Rectal smooth muscle tissue (tissue), 1 donor: ENCODE results near the gene SMAD6.

ENCODE experiments used
- H3K27ac ChIP-seq: one replicate; pipeline ENCODE4 v1.7.0; 2013; ENCODE audit warnings: low read depth, low read length, inconsistent platforms
- H3K27me3 ChIP-seq: one replicate; pipeline ENCODE4 v1.7.0; 2013; ENCODE audit warnings: low read length; ENCODE audit not compliant: control insufficient read depth, insufficient read depth
- H3K36me3 ChIP-seq: one replicate; pipeline ENCODE4 v1.7.0; 2013; ENCODE audit warnings: low read length; ENCODE audit not compliant: control insufficient read depth, insufficient read depth
- H3K4me1 ChIP-seq: one replicate; pipeline ENCODE4 v1.7.0; 2013; ENCODE audit warnings: low read length; ENCODE audit not compliant: control insufficient read depth, insufficient read depth
- H3K4me3 ChIP-seq: one replicate; pipeline ENCODE4 v1.7.0; 2013; ENCODE audit warnings: low read length
- H3K9ac ChIP-seq: one replicate; pipeline ENCODE4 v1.7.0; 2013; ENCODE audit warnings: low read length

SMAD6 gene

GRCh38 chr15:66786222-66786621, 84.2 kb downstream of the SMAD6 start:
- H3K4me3 ChIP-seq: no peak overlapping the region
- no peaks in the 10 kb centered on the region for H3K27me3 ChIP-seq
- H3K4me1 ChIP-seq: no peaks in the 10 kb centered on the region
- H3K36me3 ChIP-seq: no peaks in the 10 kb centered on the region
- H3K9ac ChIP-seq: no peak overlapping the region
- H3K27ac ChIP-seq: no peak overlapping the region

GRCh38 chr15:66786708-66787488, 84.9 kb downstream of the SMAD6 start:
- Histone ChIP-seq H3K4me1 (no peaks in the 10 kb centered on the region), H3K36me3 (no peaks in the 10 kb centered on the region), H3K27ac (no peak overlapping the region), H3K27me3 (no peaks in the 10 kb centered on the region), H3K4me3 (no peak overlapping the region), H3K9ac (no peak overlapping the region)

DNA sequence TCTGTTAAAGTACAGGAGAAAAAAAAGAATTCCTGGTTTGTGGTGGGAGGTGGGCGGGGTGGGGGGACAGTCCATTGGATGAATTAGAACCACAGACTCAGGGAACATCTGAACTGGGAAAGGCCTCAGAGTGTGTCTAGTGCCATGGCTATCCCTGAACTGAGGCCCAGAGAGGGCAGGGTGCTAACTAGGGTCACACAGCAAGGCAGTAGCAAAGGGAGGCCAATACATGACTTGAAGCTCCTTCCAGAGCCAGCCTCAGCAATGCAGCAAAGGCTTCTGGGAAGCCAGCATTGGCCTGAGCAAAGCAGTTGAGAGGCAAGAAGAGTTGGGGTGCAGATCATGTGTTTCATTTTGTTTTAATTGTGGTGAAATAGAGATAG, 85.4 kb downstream of the SMAD6 start:
- no peak overlapping the region for H3K4me3 ChIP-seq
- no peaks in the 10 kb centered on the region for H3K36me3 ChIP-seq
- H3K9ac ChIP-seq: no peak overlapping the region
- no peaks in the 10 kb centered on the region for H3K27me3 ChIP-seq
- no peaks in the 10 kb centered on the region for H3K4me1 ChIP-seq
- no peak overlapping the region for H3K27ac ChIP-seq

- H3K27ac ChIP-seq: no peak overlapping the region
- H3K36me3 ChIP-seq: no peaks in the 10 kb centered on the region
These were observed 86.0 kb downstream of the SMAD6 start for GRCh38 chr15:66788024-66788423.

GRCh38 chr15:66789029-66790025, 87.3 kb downstream of the SMAD6 start:
- Histone ChIP-seq H3K27me3 (no peaks in the 10 kb centered on the region), H3K9ac (no peak overlapping the region), H3K4me1 (no peaks in the 10 kb centered on the region), H3K27ac (no peak overlapping the region), H3K4me3 (no peak overlapping the region), H3K36me3 (no peaks in the 10 kb centered on the region)

More at GRCh38 chr15:66788024-66788423, 86.0 kb downstream of the SMAD6 start:
- Histone ChIP-seq H3K4me3 (no peak overlapping the region), H3K27me3 (no peaks in the 10 kb centered on the region), H3K4me1 (no peaks in the 10 kb centered on the region), H3K9ac (no peak overlapping the region)

DNA sequence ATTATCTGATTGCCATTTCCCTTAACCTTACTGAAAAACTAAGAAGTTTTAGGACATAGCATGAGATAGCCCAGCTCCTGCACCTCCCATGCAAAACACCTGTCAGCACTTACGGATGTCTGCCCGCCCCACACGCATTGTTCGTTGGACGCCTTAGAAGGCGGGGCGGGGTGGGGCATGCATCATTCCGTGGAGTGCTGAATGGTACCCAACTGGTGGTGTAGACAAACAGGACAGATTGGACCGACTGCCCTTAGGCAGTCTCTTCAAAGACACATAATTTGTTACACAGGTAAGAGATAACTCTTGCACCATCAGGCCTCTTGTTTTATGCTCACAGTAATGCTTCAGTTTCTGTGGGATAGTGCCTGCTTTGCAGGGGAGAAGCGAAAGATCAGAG, 93.8 kb downstream of the SMAD6 start:
- Histone ChIP-seq H3K4me1 (peaks cover 2% of the 10 kb centered on the region), H3K36me3 (no peaks in the 10 kb centered on the region), H3K9ac (no peak overlapping the region), H3K27me3 (no peaks in the 10 kb centered on the region), H3K4me3 (no peak overlapping the region), H3K27ac (no peak overlapping the region)

- Histone ChIP-seq H3K4me3 (no peak overlapping the region), H3K27ac (no peak overlapping the region), H3K9ac (no peak overlapping the region), H3K4me1 (peaks cover 2% of the 10 kb centered on the region), H3K36me3 (no peaks in the 10 kb centered on the region), H3K27me3 (no peaks in the 10 kb centered on the region)
These were observed 94.3 kb downstream of the SMAD6 start for GRCh38 chr15:66796343-66796742.

GRCh38 chr15:66797921-66798320, 95.9 kb downstream of the SMAD6 start:
- Histone ChIP-seq H3K36me3 (no peaks in the 10 kb centered on the region), H3K4me3 (no peak overlapping the region), H3K4me1 (peaks cover 11% of the 10 kb centered on the region), H3K27ac (no peak overlapping the region), H3K27me3 (no peaks in the 10 kb centered on the region), H3K9ac (no peak overlapping the region)

DNA sequence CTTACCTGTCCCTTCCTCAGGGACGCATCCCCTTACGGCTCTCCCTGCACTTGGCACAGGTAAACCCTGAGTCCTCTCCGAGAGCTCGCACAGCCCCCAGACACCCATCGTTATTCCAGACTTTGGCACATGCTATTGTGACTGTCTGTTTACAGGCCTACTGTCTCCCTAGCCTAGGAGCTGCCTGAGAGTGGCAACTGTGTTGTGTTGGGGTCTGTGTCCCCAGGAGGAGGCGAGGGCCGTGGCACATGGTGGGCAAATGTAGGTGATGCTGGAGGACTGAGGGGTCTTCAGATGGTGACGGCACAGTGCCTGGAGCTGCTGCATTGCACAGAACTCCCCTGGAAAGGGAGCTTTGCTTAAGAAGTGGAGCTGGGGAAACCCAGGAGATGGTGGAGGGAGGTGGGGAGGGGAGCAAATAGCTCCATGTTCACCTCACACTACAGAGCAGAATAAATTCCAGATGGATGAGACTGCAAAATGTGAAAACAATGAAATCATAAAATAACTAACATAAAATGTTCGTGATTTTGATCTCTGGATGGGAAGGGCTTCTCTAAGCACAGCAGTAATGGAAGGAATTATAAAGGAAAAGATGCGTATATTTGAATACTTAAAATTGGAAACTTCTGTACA, 96.5 kb downstream of the SMAD6 start:
- Histone ChIP-seq H3K4me1 (peaks cover 18% of the 10 kb centered on the region), H3K27ac (no peak overlapping the region), H3K9ac (no peak overlapping the region), H3K36me3 (no peaks in the 10 kb centered on the region), H3K4me3 (no peak overlapping the region), H3K27me3 (no peaks in the 10 kb centered on the region)

- Histone ChIP-seq H3K4me1 (peaks cover 20% of the 10 kb centered on the region), H3K27me3 (no peaks in the 10 kb centered on the region), H3K27ac (no peak overlapping the region), H3K4me3 (no peak overlapping the region), H3K36me3 (no peaks in the 10 kb centered on the region), H3K9ac (no peak overlapping the region)
These were observed 97.2 kb downstream of the SMAD6 start for GRCh38 chr15:66799242-66799641.

- H3K36me3 ChIP-seq: no peaks in the 10 kb centered on the region
- H3K27me3 ChIP-seq: no peaks in the 10 kb centered on the region
- no peak overlapping the region for H3K27ac ChIP-seq
These were observed 98.7 kb downstream of the SMAD6 start for GRCh38 chr15:66800584-66801235.

GRCh38 chr15:66801266-66801665, 99.2 kb downstream of the SMAD6 start:
- H3K4me1 ChIP-seq: peaks cover 20% of the 10 kb centered on the region

More at GRCh38 chr15:66800584-66801235, 98.7 kb downstream of the SMAD6 start:
- no peak overlapping the region for H3K4me3 ChIP-seq
- H3K4me1 ChIP-seq: peaks cover 20% of the 10 kb centered on the region
- H3K9ac ChIP-seq: no peak overlapping the region

More at GRCh38 chr15:66801266-66801665, 99.2 kb downstream of the SMAD6 start:
- no peaks in the 10 kb centered on the region for H3K36me3 ChIP-seq
- H3K9ac ChIP-seq: no peak overlapping the region
- H3K27ac ChIP-seq: no peak overlapping the region
- H3K4me3 ChIP-seq: no peak overlapping the region
- H3K27me3 ChIP-seq: no peaks in the 10 kb centered on the region
